ENCODE measurements around the gene PER3.

PER3 gene

GRCh38 chr1:7863756-7864328 lies 79.8 kb downstream of the PER3 start:
- no peak for TF ChIP-seq SIN3A (IDR thresholded peaks at IDR 0.05; ENCODE audit: borderline replicate concordance, insufficient read depth, low read length)
- TF ChIP-seq REST (IDR thresholded peaks at IDR 0.05; ENCODE audit: insufficient read depth in 1 of 2, low read depth in 2 of 2, low read length in 2 of 2): peak; percentile 33 to 75; a peak in 1 of 4 replicates

GRCh38 chr1:7865978-7866377 lies 81.9 kb downstream of the PER3 start:
- no peak for TF ChIP-seq FOXP2 (optimal IDR thresholded peaks at IDR 0.05; ENCODE audit: borderline replicate concordance, extremely low read depth, extremely low read length, insufficient read depth)
- no peak for TF ChIP-seq SIN3A (IDR thresholded peaks at IDR 0.05; ENCODE audit: borderline replicate concordance, insufficient read depth, low read length)
- TF ChIP-seq REST (IDR thresholded peaks at IDR 0.05; ENCODE audit: insufficient read depth in 1 of 2, low read depth in 2 of 2, low read length in 2 of 2): no peak
- no peak for TF ChIP-seq POLR2AphosphoS5 (IDR thresholded peaks at IDR 0.05; ENCODE audit: low read depth, low read length)
- TF ChIP-seq TAF1 (IDR thresholded peaks at IDR 0.05; ENCODE audit: borderline replicate concordance, insufficient read depth, low read length): no peak

- no peak for TF ChIP-seq REST (IDR thresholded peaks at IDR 0.05; ENCODE audit: insufficient read depth in 1 of 2, low read depth in 2 of 2, low read length in 2 of 2)
- no peak for TF ChIP-seq TAF1 (IDR thresholded peaks at IDR 0.05; ENCODE audit: borderline replicate concordance, insufficient read depth, low read length)
- TF ChIP-seq POLR2AphosphoS5 (IDR thresholded peaks at IDR 0.05; ENCODE audit: low read depth, low read length): no peak
- TF ChIP-seq SIN3A (IDR thresholded peaks at IDR 0.05; ENCODE audit: borderline replicate concordance, insufficient read depth, low read length): no peak
Observed at GRCh38 chr1:7868070-7868780, 84.1 kb downstream of the PER3 start.

- TF ChIP-seq FOXP2 (optimal IDR thresholded peaks at IDR 0.05; ENCODE audit: borderline replicate concordance, extremely low read depth, extremely low read length, insufficient read depth) (no peak), SIN3A (IDR thresholded peaks at IDR 0.05; ENCODE audit: borderline replicate concordance, insufficient read depth, low read length) (no peak), REST (IDR thresholded peaks at IDR 0.05; ENCODE audit: insufficient read depth in 1 of 2, low read depth in 2 of 2, low read length in 2 of 2) (no peak), TAF1 (IDR thresholded peaks at IDR 0.05; ENCODE audit: borderline replicate concordance, insufficient read depth, low read length) (no peak), POLR2AphosphoS5 (IDR thresholded peaks at IDR 0.05; ENCODE audit: low read depth, low read length) (no peak)
Observed at GRCh38 chr1:7869136-7869920, 85.2 kb downstream of the PER3 start.
